Activated CD4-positive, alpha-beta memory T cell treated with anti-CD3 and anti-CD28 coated beads, Interleukin-2, amount 10 ng/mL, durations not matched to agents 7 days and 5 days (primary cell): ENCODE results near the gene ARHGEF3. TPM values are rescaled to one million over a fixed set of nuclear protein-coding genes. Genes with fewer than 3 reads are reported as not detected.
"Not testable (repeated sequence)": the region's sequence is repeated elsewhere in the genome, so short reads cannot be mapped to it uniquely, and the experiment has no call there.

Experiments used
- CTCF ChIA-PET: fragments of 350-600 bp; sonication (Branson Sonifier 250); formaldehyde crosslinking; loops from one replicate; lab custom pipeline; 2021; ENCODE audit warnings: antibody characterized with exemption, inconsistent platforms; lab: Charles Lee
- POLR2A ChIA-PET: fragments of 350-600 bp; sonication (Branson Sonifier 250); formaldehyde crosslinking; loops from one replicate; lab custom pipeline; 2021; ENCODE audit warnings: antibody characterized with exemption; lab: Charles Lee
- DNase-seq: peaks from one replicate; pipeline ENCODE4 v3.0.0-alpha.2; 2020
- H3K27ac Mint-ChIP-seq: one replicate; pipeline ENCODE4 v1.8.0; 2021; ENCODE audit warnings: mild to moderate bottlenecking, mixed read lengths
- H3K27me3 Mint-ChIP-seq: one replicate; pipeline ENCODE4 v1.8.0; 2021; ENCODE audit warnings: mixed read lengths
- H3K36me3 Mint-ChIP-seq: one replicate; pipeline ENCODE4 v1.8.0; 2021; ENCODE audit warnings: low read depth, mixed read lengths
- H3K4me1 Mint-ChIP-seq: one replicate; pipeline ENCODE4 v1.8.0; 2021; ENCODE audit warnings: mixed read lengths
- H3K4me3 Mint-ChIP-seq: one replicate; pipeline ENCODE4 v1.8.0; 2021; ENCODE audit warnings: mild to moderate bottlenecking, mixed read lengths
- H3K9me3 Mint-ChIP-seq: one replicate; pipeline ENCODE4 v1.8.0; 2021; ENCODE audit warnings: mixed read lengths
- total RNA-seq, 2 experiments: library from RNA; stranded (reverse); gene quantifications; one replicate each; pipeline ENCODE4 v1.2.3, GENCODE V29; 2021

ARHGEF3 gene
- total RNA-seq, 2 experiments from 2014 or later, result 71.3 TPM

DNA sequence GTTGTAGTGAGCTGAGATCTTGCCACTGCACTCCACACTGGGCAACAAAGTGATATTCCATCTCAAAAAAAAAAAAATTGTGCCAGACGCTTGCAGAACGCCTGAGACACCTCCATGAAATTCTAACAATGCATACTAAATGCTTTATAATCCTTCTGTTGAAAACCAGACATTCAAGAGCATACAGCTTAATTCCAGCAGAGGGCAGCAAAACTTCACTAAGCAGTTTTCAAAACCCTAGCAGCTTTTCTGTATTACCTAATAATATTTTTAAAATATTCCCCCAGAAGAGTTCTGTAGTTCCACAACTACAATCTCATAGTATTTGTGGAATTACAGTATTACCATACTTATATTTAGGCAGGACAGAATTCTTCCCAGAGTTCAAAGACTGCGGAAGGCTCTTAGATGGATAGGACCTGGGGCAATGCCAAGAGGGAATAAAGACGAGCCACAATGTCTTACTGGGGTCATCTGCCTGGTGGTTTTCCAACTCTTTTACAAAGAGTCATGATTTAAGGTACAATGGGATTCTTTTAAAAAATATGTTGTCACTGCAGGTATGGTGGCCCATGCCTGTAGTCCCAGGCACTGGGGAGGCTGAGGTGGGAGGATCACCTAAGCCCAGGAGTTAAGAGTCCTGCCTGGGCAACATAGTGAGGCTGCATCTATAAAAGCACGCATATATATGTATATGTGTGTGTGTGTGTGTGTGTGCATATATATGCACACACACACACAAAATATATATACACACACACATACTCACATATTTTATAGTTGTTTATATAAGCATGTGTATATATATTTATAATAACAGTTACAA is 99.0 kb downstream of the ARHGEF3 start:
- H3K4me3 Mint-ChIP-seq, result no peak overlapping the region
- DNase-seq, result peak; percentile 44
- H3K27me3 Mint-ChIP-seq, result peaks cover 2% of the 10 kb centered on the region
- H3K27ac Mint-ChIP-seq, result no peak overlapping the region
- peaks cover 18% of the 10 kb centered on the region for H3K4me1 Mint-ChIP-seq
- ChIA-PET POLR2A (interaction anchor here (0.7 to 6.6 kb wide), 9 partner anchors 20 to 290 kb away, joined by 3 to 56 read pairs (median 5); partner anchors contain the start of genes ARHGEF3 and TASOR), CTCF (interaction anchor here (0.7 to 7.6 kb wide), 20 partner anchors 9 to 1446 kb away, joined by 3 to 247 read pairs (median 5); partner anchors contain the start of genes ARHGEF3 and TASOR)
- no peaks in the 10 kb centered on the region for H3K36me3 Mint-ChIP-seq
- no peaks in the 10 kb centered on the region for H3K9me3 Mint-ChIP-seq

DNA sequence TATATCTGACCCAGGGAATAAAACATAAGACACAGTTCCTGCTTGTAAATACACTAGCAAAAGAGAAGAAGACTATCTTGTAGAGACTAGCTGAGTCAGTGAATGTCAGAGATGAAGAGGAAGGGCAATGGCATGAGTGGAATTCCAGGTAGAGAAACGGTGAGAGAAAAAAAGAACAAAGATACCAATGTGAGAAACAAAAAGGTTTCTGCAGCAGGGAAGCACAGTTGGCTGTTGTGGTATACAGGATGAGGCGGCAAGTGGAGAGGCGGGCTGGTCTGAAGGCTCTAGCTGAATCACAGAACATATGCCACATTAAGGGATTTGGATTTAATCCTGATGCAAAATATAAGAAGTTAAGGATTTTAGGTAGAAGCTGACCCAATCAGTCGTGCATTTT is 101.6 kb downstream of the ARHGEF3 start:
- CTCF ChIA-PET, result interaction anchor here (1.3 to 7.6 kb wide), 3 partner anchors 100 to 401 kb away, joined by 3 to 247 read pairs (median 182); partner anchors contain the start of gene ARHGEF3
- Mint-ChIP-seq H3K9me3 (no peaks in the 10 kb centered on the region), H3K36me3 (no peaks in the 10 kb centered on the region), H3K27ac (no peak overlapping the region), H3K4me3 (no peak overlapping the region), H3K27me3 (peaks cover 2% of the 10 kb centered on the region), H3K4me1 (peaks cover 28% of the 10 kb centered on the region)
- POLR2A ChIA-PET, result interaction anchor here (6.6 kb wide), 1 partner anchor 100 kb away, joined by 56 read pairs; the partner anchor contains the start of gene ARHGEF3
- DNase-seq, result no peak

GRCh38 chr3:56694867-56695683 is 106.7 kb downstream of the ARHGEF3 start:
- CTCF ChIA-PET, result interaction anchor here (0.7 to 6.4 kb wide), 6 partner anchors 9 to 300 kb away, joined by 3 to 36 read pairs (median 6); partner anchors contain the start of gene ARHGEF3
- H3K4me3 Mint-ChIP-seq, result no peak overlapping the region

DNA sequence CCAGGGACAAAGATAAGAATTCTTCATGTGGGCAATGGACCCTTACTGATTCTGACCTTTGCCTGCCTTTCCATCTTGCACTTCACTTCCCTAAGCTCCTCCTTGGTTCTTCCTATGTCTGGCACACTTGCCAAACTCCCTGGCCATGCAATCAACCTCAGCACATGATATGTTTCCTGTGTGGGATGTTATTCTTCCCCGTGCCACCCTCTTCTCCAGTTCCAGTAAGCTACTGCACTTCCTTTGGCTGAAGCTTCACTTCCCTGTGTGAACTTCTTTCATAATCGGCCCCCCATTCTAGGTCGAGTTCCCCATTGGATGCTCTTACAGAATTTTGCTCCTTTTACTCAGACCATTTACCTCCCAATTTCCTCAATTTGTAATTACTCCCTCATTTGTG is 108.0 kb downstream of the ARHGEF3 start:
- CTCF ChIA-PET, result interaction anchor here (1.6 to 6.4 kb wide), 5 partner anchors 8 to 302 kb away, joined by 4 to 36 read pairs (median 7); partner anchors contain the start of genes ARHGEF3 and TASOR
- Mint-ChIP-seq H3K4me1 (peaks cover 43% of the 10 kb centered on the region), H3K36me3 (peaks cover 6% of the 10 kb centered on the region), H3K27ac (peak overlapping the region; percentile 75), H3K4me3 (peak overlapping the region; percentile 11), H3K27me3 (no peaks in the 10 kb centered on the region), H3K9me3 (peaks cover 5% of the 10 kb centered on the region)
- DNase-seq, result no peak
- POLR2A ChIA-PET, result interaction anchor here (1.1 to 6.0 kb wide), 10 partner anchors 9 to 535 kb away, joined by 3 to 80 read pairs (median 6); partner anchors contain the start of genes ARHGEF3, CCDC66 and TASOR

More at GRCh38 chr3:56694867-56695683, 106.7 kb downstream of the ARHGEF3 start:
- Mint-ChIP-seq H3K27me3 (no peaks in the 10 kb centered on the region), H3K9me3 (peaks cover 5% of the 10 kb centered on the region), H3K4me1 (peaks cover 45% of the 10 kb centered on the region), H3K36me3 (peaks cover 6% of the 10 kb centered on the region), H3K27ac (peak overlapping the region; percentile 83)
- no peak for DNase-seq
- POLR2A ChIA-PET, result interaction anchor here (1.0 to 6.0 kb wide), 10 partner anchors 10 to 295 kb away, joined by 3 to 80 read pairs (median 4); partner anchors contain the start of genes ARHGEF3 and TASOR

DNA sequence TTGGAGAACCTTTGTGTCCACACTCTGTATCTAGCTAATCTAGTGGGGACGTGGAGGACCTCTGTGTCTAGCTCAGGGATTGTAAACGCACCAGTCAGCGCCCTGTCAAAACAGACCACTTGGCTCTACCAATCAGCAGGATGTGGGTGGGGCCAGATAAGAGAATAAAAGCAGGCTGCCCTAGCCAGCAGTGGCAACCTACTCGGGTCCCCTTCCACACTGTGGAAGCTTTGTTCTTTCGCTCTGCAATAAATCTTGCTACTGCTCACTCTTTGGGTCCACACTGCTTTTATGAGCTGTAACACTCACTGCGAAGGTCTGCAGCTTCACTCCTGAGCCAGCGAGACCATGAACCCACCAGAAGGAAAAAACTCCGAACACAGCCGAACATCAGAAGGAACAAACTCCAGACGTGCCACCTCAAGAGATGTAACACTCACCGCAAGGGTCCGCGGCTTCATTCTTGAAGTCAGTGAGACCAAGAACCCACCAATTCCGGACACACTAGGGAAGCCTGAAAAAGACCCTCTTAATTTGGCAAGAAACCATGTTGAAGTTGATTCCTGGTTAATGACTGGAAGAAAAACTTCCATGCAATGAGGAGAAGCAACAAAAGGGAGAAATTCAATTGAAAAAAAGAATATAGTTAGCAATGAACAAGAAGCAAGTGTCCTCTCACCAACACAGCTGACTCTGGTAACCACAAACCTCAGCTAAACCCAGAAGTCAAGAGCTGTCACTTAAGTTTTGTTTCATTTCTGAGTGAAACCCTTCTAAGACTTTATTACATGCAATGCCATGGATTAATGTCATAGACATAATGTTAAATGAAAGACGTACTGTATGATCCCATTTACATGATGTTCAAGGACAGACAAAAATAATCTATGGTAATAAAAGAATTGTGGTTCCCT is 109.0 kb downstream of the ARHGEF3 start:
- Mint-ChIP-seq H3K4me1 (peaks cover 43% of the 10 kb centered on the region), H3K27ac (peak overlapping the region; percentile 75), H3K4me3 (peak overlapping the region; percentile 46)
- H3K9me3 Mint-ChIP-seq, H3K36me3 Mint-ChIP-seq, H3K27me3 Mint-ChIP-seq: not testable (repeated sequence)
- ChIA-PET CTCF (interaction anchor here (1.7 to 6.4 kb wide), 4 partner anchors 9 to 303 kb away, joined by 4 to 36 read pairs (median 6); partner anchors contain the start of genes ARHGEF3 and TASOR), POLR2A (interaction anchor here (0.9 to 6.0 kb wide), 10 partner anchors 8 to 536 kb away, joined by 3 to 80 read pairs (median 6); partner anchors contain the start of genes ARHGEF3, CCDC66 and TASOR)
- peak; percentile 63 for DNase-seq

DNA sequence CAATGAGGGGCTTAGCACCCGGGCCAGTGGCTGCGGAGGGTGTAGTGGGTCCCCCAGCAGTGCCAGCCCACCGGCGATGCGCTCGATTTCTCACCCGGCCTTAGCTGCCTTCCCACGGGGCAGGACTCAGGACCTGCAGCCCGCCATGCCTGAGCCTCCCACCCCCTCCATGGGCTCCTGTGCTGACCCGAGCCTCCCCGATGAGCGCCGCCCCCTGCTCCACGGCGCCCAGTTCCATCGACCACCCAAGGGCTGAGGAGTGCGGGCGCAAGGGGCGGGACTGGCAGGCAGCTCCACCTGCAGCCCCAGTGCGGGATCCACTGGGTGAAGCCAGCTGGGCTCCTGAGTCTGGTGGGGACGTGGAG is 109.8 kb downstream of the ARHGEF3 start:
- not testable (repeated sequence) for H3K36me3 Mint-ChIP-seq, H3K27me3 Mint-ChIP-seq
- CTCF ChIA-PET, result interaction anchor here (1.7 to 6.4 kb wide), 2 partner anchors 109 to 304 kb away, joined by 4 to 36 read pairs; partner anchors contain the start of gene ARHGEF3

DNA sequence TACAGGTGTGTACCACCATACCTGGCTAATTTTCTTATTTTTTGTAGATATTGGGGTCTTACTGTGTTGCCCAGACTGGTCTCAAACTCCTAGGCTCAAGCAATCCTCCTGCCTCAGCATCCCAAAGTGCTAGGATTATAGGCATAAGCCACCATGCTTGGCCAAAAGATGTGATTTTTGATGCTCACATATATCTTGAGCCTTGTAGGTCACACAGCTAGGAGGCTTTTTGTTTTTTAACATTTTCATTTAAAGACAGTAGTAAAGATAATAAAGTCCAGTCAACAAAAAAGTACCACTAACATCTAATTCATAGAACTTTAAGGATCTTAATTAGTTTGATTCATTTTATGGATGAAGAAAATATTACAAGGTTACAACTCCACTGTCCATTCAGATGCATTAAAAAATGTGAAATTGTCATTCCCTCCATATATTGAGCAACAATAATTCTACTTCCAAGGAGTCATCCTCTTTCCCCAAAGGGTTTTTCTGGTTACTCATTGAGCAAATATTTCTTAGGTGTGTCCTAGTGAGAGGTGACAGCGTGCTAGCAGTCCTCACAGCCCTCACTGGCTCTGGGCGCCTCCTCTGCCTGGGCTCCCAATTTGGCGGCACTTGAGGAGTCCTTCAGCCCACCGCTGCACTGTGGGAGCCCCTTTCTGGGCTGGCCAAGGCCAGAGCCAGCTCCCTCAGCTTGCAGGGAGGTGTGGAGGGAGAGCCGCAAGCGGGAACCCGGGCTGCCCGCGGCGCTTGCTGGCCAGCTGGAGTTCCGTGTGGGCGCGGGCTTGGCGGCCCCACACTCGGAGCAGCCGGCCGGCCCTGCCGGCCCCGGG is 110.4 kb downstream of the ARHGEF3 start:
- Mint-ChIP-seq H3K4me1 (peaks cover 39% of the 10 kb centered on the region), H3K4me3 (no peak overlapping the region), H3K27me3 (no peaks in the 10 kb centered on the region), H3K27ac (no peak overlapping the region), H3K36me3 (peaks cover 6% of the 10 kb centered on the region), H3K9me3 (peaks cover 5% of the 10 kb centered on the region)
- ChIA-PET CTCF (interaction anchor here (6.4 kb wide), 1 partner anchor 109 kb away, joined by 36 read pairs; the partner anchor contains the start of gene ARHGEF3), POLR2A (interaction anchor here (6.0 kb wide), 1 partner anchor 9 kb away, joined by 80 read pairs; the partner anchor contains the start of gene TASOR)
- no peak for DNase-seq

More for the DNA sequence above, 109.8 kb downstream of the ARHGEF3 start:
- H3K27ac Mint-ChIP-seq, H3K4me3 Mint-ChIP-seq, H3K9me3 Mint-ChIP-seq, DNase-seq: not testable (repeated sequence)
- POLR2A ChIA-PET, result interaction anchor here (1.6 to 6.0 kb wide), 4 partner anchors 7 to 225 kb away, joined by 6 to 80 read pairs (median 14); partner anchors contain the start of gene TASOR
- peaks cover 43% of the 10 kb centered on the region for H3K4me1 Mint-ChIP-seq

- Mint-ChIP-seq H3K4me1 (peaks cover 19% of the 10 kb centered on the region), H3K27ac (no peak overlapping the region), H3K9me3 (peaks cover 6% of the 10 kb centered on the region), H3K27me3 (no peaks in the 10 kb centered on the region), H3K36me3 (peaks cover 10% of the 10 kb centered on the region), H3K4me3 (no peak overlapping the region)
- ChIA-PET POLR2A (no interaction called here), CTCF (no interaction called here)
- no peak for DNase-seq
Measured at GRCh38 chr3:56689303-56689702, 112.4 kb downstream of the ARHGEF3 start.

DNA sequence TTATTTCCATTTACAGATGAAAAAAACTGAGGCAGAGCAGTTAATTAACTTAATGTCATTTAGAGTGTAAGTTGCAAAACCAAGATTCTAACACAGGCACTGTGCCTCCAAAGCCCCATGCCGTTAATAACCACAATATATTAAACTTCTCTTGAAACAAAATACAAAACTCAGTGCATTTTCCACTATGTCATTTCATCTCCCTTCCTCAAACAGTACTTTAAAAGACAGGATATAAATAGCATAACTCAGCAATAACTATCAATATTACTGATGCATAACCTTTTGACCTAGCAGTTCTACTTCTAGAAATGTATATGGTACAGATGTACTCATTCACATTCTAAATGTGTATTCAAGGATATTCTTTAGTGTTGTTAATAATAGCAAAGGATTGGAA is 113.6 kb downstream of the ARHGEF3 start:
- no peak for DNase-seq
- peaks cover 12% of the 10 kb centered on the region for H3K9me3 Mint-ChIP-seq
- CTCF ChIA-PET, result no interaction called here
- no peaks in the 10 kb centered on the region for H3K27me3 Mint-ChIP-seq
- no peak overlapping the region for H3K27ac Mint-ChIP-seq
- peaks cover 18% of the 10 kb centered on the region for H3K4me1 Mint-ChIP-seq
- peaks cover 16% of the 10 kb centered on the region for H3K36me3 Mint-ChIP-seq
- POLR2A ChIA-PET, result no interaction called here
- H3K4me3 Mint-ChIP-seq, result no peak overlapping the region

- DNase-seq, result no peak
- Mint-ChIP-seq H3K36me3 (peaks cover 38% of the 10 kb centered on the region), H3K27me3 (no peaks in the 10 kb centered on the region), H3K27ac (no peak overlapping the region), H3K9me3 (peaks cover 7% of the 10 kb centered on the region), H3K4me3 (peak overlapping the region; percentile 58), H3K4me1 (peaks cover 40% of the 10 kb centered on the region)
- POLR2A ChIA-PET, result interaction anchor here (1.0 to 2.6 kb wide), 4 partner anchors 9 to 116 kb away, joined by 6 to 45 read pairs (median 21); partner anchors contain the start of gene ARHGEF3
- CTCF ChIA-PET, result no interaction called here
Measured at GRCh38 chr3:56684029-56684428, 117.7 kb downstream of the ARHGEF3 start.
